Uterus (tissue), 4 donors: ENCODE measurements around the gene SPP2. TPM values are rescaled to one million over a fixed set of nuclear protein-coding genes. Genes with fewer than 3 reads are reported as not detected.

ENCODE experiments used
- DNase-seq, 2 donors: peaks; one replicate each; pipeline ENCODE4 v3.0.0-alpha.2; 2019 to 2020
- H3K27ac ChIP-seq, 2 donors: fragments of 200-600 bp; sonication (generic); 1 replicate in 1 of 2; 2 replicates in 1 of 2; pipeline ENCODE4 v1.5.1; 2016 to 2018
- H3K27me3 ChIP-seq, 2 donors: fragments of 200-600 bp; sonication (generic); one replicate each; pipeline ENCODE4 v1.5.1; 2018 to 2019; ENCODE audit warnings: control low read depth in 1 of 2
- H3K36me3 ChIP-seq, 2 donors: fragments of 200-600 bp; sonication (generic); one replicate each; pipeline ENCODE4 v1.5.1; 2019; ENCODE audit warnings: control low read depth in 1 of 2
- H3K4me1 ChIP-seq, 2 donors: fragments of 200-600 bp; sonication (generic); one replicate each; pipeline ENCODE4 v1.5.1; 2018 to 2019; ENCODE audit warnings: control low read depth in 1 of 2
- H3K4me3 ChIP-seq, 2 donors: fragments of 200-600 bp; sonication (generic); 1 replicate in 1 of 2; 2 replicates in 1 of 2; pipeline ENCODE4 v1.5.1; 2018 to 2019; ENCODE audit warnings: mild to moderate bottlenecking in 1 of 2
- H3K9me3 ChIP-seq, 2 donors: fragments of 200-600 bp; sonication (generic); one replicate each; pipeline ENCODE4 v1.5.1; 2019; ENCODE audit warnings: control low read depth in 1 of 2
- CTCF ChIP-seq, 4 experiments: fragments of 200-600 bp in 2 of 4; fragments of 450-650 bp in 2 of 4; sonication (generic) in 2 of 4; IDR thresholded peaks; one replicate each; pipeline ENCODE4 v1.5.1; 2016 to 2019; ENCODE audit warnings: antibody characterized with exemption in 4 of 4, mild to moderate bottlenecking in 2 of 4, moderate library complexity in 1 of 4
- POLR2A ChIP-seq, 2 donors: fragments of 450-650 bp; IDR thresholded peaks; one replicate each; pipeline ENCODE4 v1.6.1; 2016; ENCODE audit warnings: antibody characterized with exemption in 2 of 2, mild to moderate bottlenecking in 1 of 2, moderate library complexity in 1 of 2
- intact Hi-C: fragments of 100-400 bp; cut with DNase I; formaldehyde crosslinking; loops from one replicate; pipeline ENCODE4 v1.15.1; 2023; ENCODE audit warnings: low total_unique reads
- total RNA-seq, 4 donors: library from RNA; depleted of rRNA in 3 of 4; stranded (reverse); fragments of >200 nt in 3 of 4; gene quantifications; one replicate each; pipeline versions ENCODE4 v1.1.0 to v1.2.4, GENCODE V29; 2014 to 2023
- donor health status: DM: yes; HTN: yes; CAD: no.

The SPP2 gene
- total RNA-seq, 4 donors from 2014 or later: 1.3 TPM; not detected in 3

GRCh38 chr2:234125451-234126145 lies 75.1 kb downstream of the SPP2 start:
- no peak overlapping the region for H3K27ac ChIP-seq
- no peaks in the 10 kb centered on the region for H3K27me3 ChIP-seq
- H3K4me3 ChIP-seq: no peak overlapping the region
- TF ChIP-seq POLR2A (IDR thresholded peaks at IDR 0.05): no peak
- no peak for DNase-seq
- intact Hi-C loops: no loop called here
- H3K4me1 ChIP-seq: no peaks in the 10 kb centered on the region
- H3K36me3 ChIP-seq: no peaks in the 10 kb centered on the region
- no peaks in the 10 kb centered on the region for H3K9me3 ChIP-seq

GRCh38 chr2:234126146-234126470 lies 75.6 kb downstream of the SPP2 start:
- TF ChIP-seq POLR2A (IDR thresholded peaks at IDR 0.05): no peak
- TF ChIP-seq CTCF (IDR thresholded peaks at IDR 0.05): no peak
- H3K4me3 ChIP-seq: no peak overlapping the region
- DNase-seq: no peak

More at GRCh38 chr2:234126146-234126470, 75.6 kb downstream of the SPP2 start:
- no peak overlapping the region for H3K27ac ChIP-seq
- H3K27me3 ChIP-seq: no peaks in the 10 kb centered on the region
- no peaks in the 10 kb centered on the region for H3K4me1 ChIP-seq
- H3K36me3 ChIP-seq: no peaks in the 10 kb centered on the region
- intact Hi-C loops: no loop called here
- H3K9me3 ChIP-seq: no peaks in the 10 kb centered on the region

Other genes starting within 250 kb of the SPP2 start
- 10 to 100 TPM in 1 of 4 donors, not detected in 3; 13.0 TPM for gene HJURP, start 196.2 kb upstream of the SPP2 start, total RNA-seq
- gene TRPM8, start 133.3 kb upstream of the SPP2 start, total RNA-seq: under 1 TPM in 1 of 4 donors, not detected in 3; 0.35 TPM